ENCODE measurements around the gene PDE11A. TPM values are rescaled to one million over a fixed set of nuclear protein-coding genes. Genes with fewer than 3 reads are reported as not detected.
A peak's percentile ranks its signal among the peaks of the same experiment; 100 is the strongest.
"Not testable (repeated sequence)": the region's sequence is repeated elsewhere in the genome, so short reads cannot be mapped to it uniquely, and the experiment has no call there.

The PDE11A gene
- total RNA-seq, 1 experiment from 2014 or later: 0.13 TPM

- DNase-seq: no peak
- no peak overlapping the region for H3K4me3 ChIP-seq
- no peaks in the 10 kb centered on the region for H3K27me3 ChIP-seq
- no peaks in the 10 kb centered on the region for H3K9me3 ChIP-seq
- no peaks in the 10 kb centered on the region for H3K36me3 ChIP-seq
These were observed 87.8 kb downstream of the PDE11A start for GRCh38 chr2:177984749-177985148.

GRCh38 chr2:177983183-177983788, 89.3 kb downstream of the PDE11A start:
- DNase-seq: peak; percentile 41
- H3K4me3 ChIP-seq: no peak overlapping the region

GRCh38 chr2:177972782-177973181, 99.8 kb downstream of the PDE11A start:
- Histone ChIP-seq H3K4me3 (no peak overlapping the region), H3K36me3 (no peaks in the 10 kb centered on the region), H3K27me3 (no peaks in the 10 kb centered on the region), H3K9me3 (no peaks in the 10 kb centered on the region)
- DNase-seq: no peak

More at GRCh38 chr2:177983183-177983788, 89.3 kb downstream of the PDE11A start:
- H3K36me3 ChIP-seq: no peaks in the 10 kb centered on the region
- no peaks in the 10 kb centered on the region for H3K27me3 ChIP-seq
- no peaks in the 10 kb centered on the region for H3K9me3 ChIP-seq

- H3K4me3 ChIP-seq: no peak overlapping the region
- no peaks in the 10 kb centered on the region for H3K9me3 ChIP-seq
- DNase-seq: no peak
- H3K27me3 ChIP-seq: no peaks in the 10 kb centered on the region
- H3K36me3 ChIP-seq: no peaks in the 10 kb centered on the region
These were observed 100.5 kb downstream of the PDE11A start for GRCh38 chr2:177972123-177972522.

GRCh38 chr2:177970670-177971454, 101.7 kb downstream of the PDE11A start:
- Histone ChIP-seq H3K27me3 (no peaks in the 10 kb centered on the region), H3K4me3 (no peak overlapping the region), H3K36me3 (no peaks in the 10 kb centered on the region), H3K9me3 (no peaks in the 10 kb centered on the region)
- DNase-seq: no peak

- Histone ChIP-seq H3K9me3 (no peaks in the 10 kb centered on the region), H3K36me3 (no peaks in the 10 kb centered on the region), H3K27me3 (no peaks in the 10 kb centered on the region), H3K4me3 (no peak overlapping the region)
- DNase-seq: no peak
These were observed 107.7 kb downstream of the PDE11A start for GRCh38 chr2:177964892-177965291.

GRCh38 chr2:177952151-177952550, 120.4 kb downstream of the PDE11A start:
- Histone ChIP-seq H3K9me3 (no peaks in the 10 kb centered on the region), H3K36me3 (no peaks in the 10 kb centered on the region), H3K27me3 (no peaks in the 10 kb centered on the region), H3K4me3 (no peak overlapping the region)
- DNase-seq: no peak

- H3K27me3 ChIP-seq, H3K9me3 ChIP-seq, DNase-seq, H3K4me3 ChIP-seq, H3K36me3 ChIP-seq: not testable (repeated sequence)
These were observed 125.0 kb downstream of the PDE11A start for GRCh38 chr2:177947598-177947997.

- not testable (repeated sequence) for DNase-seq, H3K4me3 ChIP-seq, H3K9me3 ChIP-seq, H3K36me3 ChIP-seq, H3K27me3 ChIP-seq
These were observed 128.0 kb downstream of the PDE11A start for GRCh38 chr2:177944530-177944929.

- no peaks in the 10 kb centered on the region for H3K36me3 ChIP-seq
- no peak overlapping the region for H3K4me3 ChIP-seq
- no peaks in the 10 kb centered on the region for H3K27me3 ChIP-seq
- DNase-seq: no peak
- H3K9me3 ChIP-seq: no peaks in the 10 kb centered on the region
These were observed 129.8 kb downstream of the PDE11A start for GRCh38 chr2:177942731-177943130.

GRCh38 chr2:177939211-177939610, 133.4 kb downstream of the PDE11A start:
- Histone ChIP-seq H3K27me3 (no peaks in the 10 kb centered on the region), H3K4me3 (no peak overlapping the region), H3K9me3 (no peaks in the 10 kb centered on the region), H3K36me3 (no peaks in the 10 kb centered on the region)
- no peak for DNase-seq

- H3K4me3 ChIP-seq: no peak overlapping the region
- H3K36me3 ChIP-seq: no peaks in the 10 kb centered on the region
- 0 out of 2 replicates have a peak, but pooled peaks cover 2% of the 10 kb centered on the region for H3K9me3 ChIP-seq
- no peak for DNase-seq
- H3K27me3 ChIP-seq: no peaks in the 10 kb centered on the region
These were observed 141.7 kb downstream of the PDE11A start for GRCh38 chr2:177930916-177931315.

GRCh38 chr2:177929662-177930522, 142.7 kb downstream of the PDE11A start:
- Histone ChIP-seq H3K4me3 (no peak overlapping the region), H3K27me3 (no peaks in the 10 kb centered on the region), H3K9me3 (0 out of 2 replicates have a peak, but pooled peaks cover 2% of the 10 kb centered on the region), H3K36me3 (no peaks in the 10 kb centered on the region)
- DNase-seq: no peak

GRCh38 chr2:177923323-177923722, 149.3 kb downstream of the PDE11A start:
- no peak for DNase-seq
- Histone ChIP-seq H3K4me3 (no peak overlapping the region), H3K36me3 (no peaks in the 10 kb centered on the region), H3K9me3 (no peaks in the 10 kb centered on the region), H3K27me3 (no peaks in the 10 kb centered on the region)

- H3K4me3 ChIP-seq: no peak overlapping the region
- H3K36me3 ChIP-seq: no peaks in the 10 kb centered on the region
- no peak for DNase-seq
- H3K9me3 ChIP-seq: no peaks in the 10 kb centered on the region
- H3K27me3 ChIP-seq: no peaks in the 10 kb centered on the region
These were observed 150.9 kb downstream of the PDE11A start for GRCh38 chr2:177921726-177922125.

- DNase-seq: no peak
- Histone ChIP-seq H3K36me3 (no peaks in the 10 kb centered on the region), H3K9me3 (no peaks in the 10 kb centered on the region), H3K4me3 (no peak overlapping the region), H3K27me3 (no peaks in the 10 kb centered on the region; the same call in 1 of the 2 replicates)
These were observed 155.4 kb downstream of the PDE11A start for GRCh38 chr2:177917169-177917568.

- Histone ChIP-seq H3K4me3 (no peak overlapping the region), H3K36me3 (no peaks in the 10 kb centered on the region), H3K27me3 (no peaks in the 10 kb centered on the region; the same call in 1 of the 2 replicates), H3K9me3 (no peaks in the 10 kb centered on the region)
- no peak for DNase-seq
These were observed 156.2 kb downstream of the PDE11A start for GRCh38 chr2:177916342-177916741.
